Breast epithelium (tissue), 4 donors: ENCODE data around the gene POP4. TPM values are rescaled to one million over a fixed set of nuclear protein-coding genes. Genes with fewer than 3 reads are reported as not detected.

Experiments used
- DNase-seq, 2 donors: peaks; one replicate each; pipeline ENCODE4 v3.0.0-alpha.2; 2019; ENCODE audit warnings: low spot score in 2 of 2
- H3K27ac ChIP-seq, 2 donors: fragments of 200-600 bp; sonication (generic) in 1 of 2; one replicate each; pipeline ENCODE4 v1.5.1; 2016 to 2019; ENCODE audit warnings: mild to moderate bottlenecking in 1 of 2
- H3K27me3 ChIP-seq, 2 donors: fragments of 200-600 bp; sonication (generic) in 1 of 2; one replicate each; pipeline versions ENCODE4 v1.5.1 to v1.6.0; 2017 to 2019; ENCODE audit warnings: control low read depth in 1 of 2, mild to moderate bottlenecking in 1 of 2
- H3K36me3 ChIP-seq: fragments of 200-600 bp; one replicate; pipeline ENCODE4 v1.5.1; 2019
- H3K4me1 ChIP-seq, 2 donors: fragments of 200-600 bp; sonication (generic); one replicate each; pipeline ENCODE4 v1.5.1; 2016 to 2019; ENCODE audit warnings: control low read depth in 1 of 2
- H3K4me3 ChIP-seq, 3 donors: fragments of 200-600 bp; sonication (generic); 1 replicate in 2 of 3; 2 replicates in 1 of 3; pipeline ENCODE4 v1.5.1; 2016 to 2019; ENCODE audit warnings: mild to moderate bottlenecking in 3 of 3, moderate library complexity in 2 of 3
- H3K9me3 ChIP-seq, 2 donors: fragments of 200-600 bp; sonication (generic) in 1 of 2; one replicate each; pipeline ENCODE4 v1.5.1; 2016 to 2019; ENCODE audit warnings: control low read depth in 1 of 2
- CTCF ChIP-seq, 3 donors: fragments of 450-650 bp; IDR thresholded peaks; one replicate each; pipeline ENCODE4 v1.5.1; 2016 to 2017; ENCODE audit warnings: antibody characterized with exemption in 3 of 3, mild to moderate bottlenecking in 3 of 3, moderate library complexity in 3 of 3
- POLR2A ChIP-seq: fragments of 450-650 bp; IDR thresholded peaks from one replicate; pipeline ENCODE4 v1.6.1; 2016; ENCODE audit warnings: antibody characterized with exemption, mild to moderate bottlenecking, moderate library complexity
- POLR2AphosphoS5 ChIP-seq, 3 donors: sonication (generic); formaldehyde crosslinking; IDR thresholded peaks; one replicate each; pipeline ENCODE4 v1.6.1; 2017; ENCODE audit warnings: antibody characterized with exemption in 3 of 3
- intact Hi-C: fragments of 100-400 bp; cut with DNase I; formaldehyde crosslinking; loops from one replicate; pipeline ENCODE4 v1.15.1; 2023; ENCODE audit warnings: low total_unique reads
- total RNA-seq, 3 donors: library from RNA; depleted of rRNA; stranded (reverse); fragments of >200 nt; gene quantifications; one replicate each; pipeline ENCODE4 v1.1.0, GENCODE V29; 2016

Gene POP4
- total RNA-seq, 3 donors from 2014 or later = 52.1 to 63.7 (median 58.7) TPM

GRCh38 chr19:29622166-29623070, 16.3 kb downstream of the POP4 start:
- H3K36me3 ChIP-seq = no peaks in the 10 kb centered on the region
- TF ChIP-seq CTCF (IDR thresholded peaks at IDR 0.05) = no peak
- no peak for TF ChIP-seq POLR2A
- no peak for TF ChIP-seq POLR2AphosphoS5 (IDR thresholded peaks at IDR 0.05)
- H3K27me3 ChIP-seq = no peaks in the 10 kb centered on the region
- intact Hi-C loops = no loop called here
- no peak overlapping the region for H3K4me3 ChIP-seq
- H3K9me3 ChIP-seq = no peaks in the 10 kb centered on the region
- DNase-seq = no peak
- no peaks in the 10 kb centered on the region for H3K4me1 ChIP-seq
- H3K27ac ChIP-seq = no peak overlapping the region

- no peak for TF ChIP-seq POLR2AphosphoS5 (IDR thresholded peaks at IDR 0.05)
- no peak for TF ChIP-seq CTCF (IDR thresholded peaks at IDR 0.05)
- TF ChIP-seq POLR2A = no peak
- DNase-seq = no peak
- Histone ChIP-seq H3K27me3 (no peaks in the 10 kb centered on the region), H3K27ac (no peak overlapping the region), H3K9me3 (no peaks in the 10 kb centered on the region), H3K4me3 (no peak overlapping the region), H3K4me1 (no peaks in the 10 kb centered on the region), H3K36me3 (no peaks in the 10 kb centered on the region)
- intact Hi-C loops = no loop called here
Observed at GRCh38 chr19:29623726-29624488, 17.8 kb downstream of the POP4 start.

- Histone ChIP-seq H3K4me3 (no peak overlapping the region), H3K9me3 (no peaks in the 10 kb centered on the region), H3K4me1 (no peaks in the 10 kb centered on the region), H3K27me3 (no peaks in the 10 kb centered on the region), H3K36me3 (no peaks in the 10 kb centered on the region), H3K27ac (no peak overlapping the region)
- TF ChIP-seq CTCF (IDR thresholded peaks at IDR 0.05) (no peak), POLR2A (no peak), POLR2AphosphoS5 (IDR thresholded peaks at IDR 0.05) (no peak)
- intact Hi-C loops = no loop called here
- no peak for DNase-seq
Observed at GRCh38 chr19:29624489-29625185, 18.6 kb downstream of the POP4 start.

GRCh38 chr19:29625186-29625651, 19.1 kb downstream of the POP4 start:
- intact Hi-C loops = no loop called here
- Histone ChIP-seq H3K4me1 (no peaks in the 10 kb centered on the region), H3K9me3 (no peaks in the 10 kb centered on the region), H3K36me3 (no peaks in the 10 kb centered on the region), H3K27me3 (no peaks in the 10 kb centered on the region), H3K4me3 (no peak overlapping the region), H3K27ac (no peak overlapping the region)
- no peak for DNase-seq
- TF ChIP-seq POLR2AphosphoS5 (IDR thresholded peaks at IDR 0.05) = no peak
- no peak for TF ChIP-seq POLR2A
- no peak for TF ChIP-seq CTCF (IDR thresholded peaks at IDR 0.05)
